ENCODE data around the gene GPRC6A. TPM values are rescaled to one million over a fixed set of nuclear protein-coding genes. Genes with fewer than 3 reads are reported as not detected.

Gene GPRC6A
- total and polyA plus RNA-seq, 2 of the 13 experiments (the other 11 are each of a cell fraction or from before 2014, with no cell fraction given), result not detected

- Histone ChIP-seq H2AFZ (ENCODE audit: low read length) (no peak overlapping the region), H3K9me3 (ENCODE audit: low read length) (no peaks in the 10 kb centered on the region), H3K9ac (ENCODE audit: insufficient read depth, low read depth, low read length) (no peak overlapping the region), H3K27me3 (ENCODE audit: control insufficient read depth in 1 of 2, insufficient read depth in 2 of 2, low read length in 2 of 2) (peaks cover 0 to 48% of the 10 kb centered on the region in 2 experiments; a peak in 4 of 5 replicates), H3K36me3 (replicated peaks in 1 of 2; ENCODE audit: control insufficient read depth in 1 of 2, insufficient read depth in 2 of 2, low read length in 2 of 2) (no peaks in the 10 kb centered on the region), H3K4me2 (ENCODE audit: low read depth, low read length) (no peak overlapping the region), H3K79me2 (ENCODE audit: insufficient read depth, low read length) (no peaks in the 10 kb centered on the region), H3K4me1 (ENCODE audit: insufficient read depth, low read length) (peaks cover 15% of the 10 kb centered on the region; the same call in 1 of the 2 replicates), H4K20me1 (ENCODE audit: insufficient read depth, low read length) (no peaks in the 10 kb centered on the region), H3K27ac (ENCODE audit: extremely low read length, insufficient read depth, low read length) (no peak overlapping the region), H3K4me3 (replicated peaks in 1 of 3; ENCODE audit: insufficient read depth in 1 of 3, low read depth in 2 of 3, low read length in 3 of 3) (no peak overlapping the region)
- BruUV-seq (replicated peaks), result no TSS peak
- in situ Hi-C loops (cut with HindIII; ENCODE audit: extremely low pct_ligation_motif_present, low pct_unique_long_range_greater_than_20kb) (no loop called here), intact Hi-C loops (cut with micrococcal nuclease; ENCODE audit: unreplicated experiment) (no loop called here)
- no peak for TF ChIP-seq REPIN1 (CRISPR knock-in tag; IDR thresholded peaks at IDR 0.05; ENCODE audit: borderline replicate concordance, low read depth)
- no peak for TF ChIP-seq NR2F1 (CRISPR knock-in tag; IDR thresholded peaks at IDR 0.05)
- TF ChIP-seq FOXP1 (IDR thresholded peaks at IDR 0.05), result no peak
- TF ChIP-seq FOXP1 (CRISPR knock-in tag; IDR thresholded peaks at IDR 0.05), result no peak
- no peak for TF ChIP-seq PHF21A (CRISPR knock-in tag; IDR thresholded peaks at IDR 0.05)
- TF ChIP-seq ZNF354B (CRISPR knock-in tag; IDR thresholded peaks at IDR 0.05), result no peak
- no peak for TF ChIP-seq ZNF296 (CRISPR knock-in tag; conservative IDR thresholded peaks at IDR 0.05)
- no peak for TF ChIP-seq CBX1 (IDR thresholded peaks at IDR 0.05; ENCODE audit: low read depth)
- TF ChIP-seq ARNTL (CRISPR knock-in tag; IDR thresholded peaks at IDR 0.05), result no peak
- no peak for TF ChIP-seq TBX2 (CRISPR knock-in tag; IDR thresholded peaks at IDR 0.05; ENCODE audit: borderline replicate concordance)
- ChIA-PET POLR2A (no interaction called here), CTCF (ENCODE audit: low intra/inter-chr PET ratio, low total read pairs) (no interaction called here)
- WGBS (ENCODE audit: low lambda C conversion rate), result 0% methylated on average over 2 of the region's 2 CpGs
- DNase-seq (ENCODE audit: low spot score), result no peak
- no peak for FAIRE-seq
- no peak for ATAC-seq
These were observed 61.2 kb downstream of the GPRC6A start for GRCh38 chr6:116767715-116768114.

DNA sequence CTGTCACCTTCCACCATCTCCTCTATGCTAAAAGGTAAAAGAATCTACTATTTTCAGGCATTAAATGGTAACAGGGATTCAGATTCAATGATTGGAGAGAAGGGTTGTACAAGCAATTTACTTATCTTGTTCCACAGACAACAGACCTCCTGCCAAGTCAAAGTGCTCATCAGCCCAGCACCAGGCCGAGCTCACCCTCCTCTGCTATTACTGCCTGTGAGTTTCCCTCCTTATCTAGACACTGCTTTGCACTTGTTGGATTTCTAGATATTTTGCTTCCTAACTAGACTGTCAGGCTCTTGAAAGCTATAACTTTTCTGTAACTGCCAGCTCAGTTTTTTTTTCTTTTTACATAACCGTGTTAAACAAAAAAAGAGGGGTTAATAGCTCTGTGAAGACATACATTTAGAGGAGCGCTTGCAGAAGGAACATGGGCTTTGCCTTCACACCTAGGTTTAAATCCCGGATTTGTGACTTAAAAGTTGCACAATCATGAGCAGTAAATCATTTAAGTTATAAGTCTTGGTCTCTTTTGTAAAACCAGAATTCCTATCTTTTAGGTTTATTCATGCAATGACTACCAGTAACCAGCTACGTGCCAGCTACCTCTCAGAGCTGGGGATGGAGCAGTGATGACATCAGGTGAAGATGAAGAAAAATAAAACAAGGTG, 62.2 kb downstream of the GPRC6A start:
- intact Hi-C loops (cut with micrococcal nuclease; ENCODE audit: unreplicated experiment) (no loop called here), in situ Hi-C loops (cut with HindIII; ENCODE audit: extremely low pct_ligation_motif_present, low pct_unique_long_range_greater_than_20kb) (no loop called here)
- Histone ChIP-seq H3K9me3 (ENCODE audit: low read length) (no peaks in the 10 kb centered on the region), H3K4me3 (replicated peaks in 1 of 3; ENCODE audit: insufficient read depth in 1 of 3, low read depth in 2 of 3, low read length in 3 of 3) (no peak overlapping the region), H4K20me1 (ENCODE audit: insufficient read depth, low read length) (no peaks in the 10 kb centered on the region), H3K9ac (ENCODE audit: insufficient read depth, low read depth, low read length) (no peak overlapping the region), H3K79me2 (ENCODE audit: insufficient read depth, low read length) (no peaks in the 10 kb centered on the region), H3K27ac (ENCODE audit: extremely low read length, insufficient read depth, low read length) (no peak overlapping the region), H3K36me3 (replicated peaks in 1 of 2; ENCODE audit: control insufficient read depth in 1 of 2, insufficient read depth in 2 of 2, low read length in 2 of 2) (no peaks in the 10 kb centered on the region), H3K4me2 (ENCODE audit: low read depth, low read length) (no peak overlapping the region), H2AFZ (ENCODE audit: low read length) (no peak overlapping the region), H3K27me3 (ENCODE audit: control insufficient read depth in 1 of 2, insufficient read depth in 2 of 2, low read length in 2 of 2) (peaks cover 0 to 48% of the 10 kb centered on the region in 2 experiments; a peak in 4 of 5 replicates), H3K4me1 (ENCODE audit: insufficient read depth, low read length) (peaks cover 15% of the 10 kb centered on the region; the same call in 1 of the 2 replicates)
- BruUV-seq (replicated peaks), result no TSS peak
- no peak for FAIRE-seq
- POLR2A ChIA-PET, result no interaction called here
- no peak for DNase-seq (ENCODE audit: low spot score)
- CTCF ChIA-PET (ENCODE audit: low intra/inter-chr PET ratio, low total read pairs), result no interaction called here
- no peak for ATAC-seq
- 47% methylated on average over 5 of the region's 5 CpGs for WGBS (ENCODE audit: low lambda C conversion rate)
- no peak for TF ChIP-seq HHEX (CRISPR knock-in tag; IDR thresholded peaks at IDR 0.05)
- TF ChIP-seq, protein P1, sequence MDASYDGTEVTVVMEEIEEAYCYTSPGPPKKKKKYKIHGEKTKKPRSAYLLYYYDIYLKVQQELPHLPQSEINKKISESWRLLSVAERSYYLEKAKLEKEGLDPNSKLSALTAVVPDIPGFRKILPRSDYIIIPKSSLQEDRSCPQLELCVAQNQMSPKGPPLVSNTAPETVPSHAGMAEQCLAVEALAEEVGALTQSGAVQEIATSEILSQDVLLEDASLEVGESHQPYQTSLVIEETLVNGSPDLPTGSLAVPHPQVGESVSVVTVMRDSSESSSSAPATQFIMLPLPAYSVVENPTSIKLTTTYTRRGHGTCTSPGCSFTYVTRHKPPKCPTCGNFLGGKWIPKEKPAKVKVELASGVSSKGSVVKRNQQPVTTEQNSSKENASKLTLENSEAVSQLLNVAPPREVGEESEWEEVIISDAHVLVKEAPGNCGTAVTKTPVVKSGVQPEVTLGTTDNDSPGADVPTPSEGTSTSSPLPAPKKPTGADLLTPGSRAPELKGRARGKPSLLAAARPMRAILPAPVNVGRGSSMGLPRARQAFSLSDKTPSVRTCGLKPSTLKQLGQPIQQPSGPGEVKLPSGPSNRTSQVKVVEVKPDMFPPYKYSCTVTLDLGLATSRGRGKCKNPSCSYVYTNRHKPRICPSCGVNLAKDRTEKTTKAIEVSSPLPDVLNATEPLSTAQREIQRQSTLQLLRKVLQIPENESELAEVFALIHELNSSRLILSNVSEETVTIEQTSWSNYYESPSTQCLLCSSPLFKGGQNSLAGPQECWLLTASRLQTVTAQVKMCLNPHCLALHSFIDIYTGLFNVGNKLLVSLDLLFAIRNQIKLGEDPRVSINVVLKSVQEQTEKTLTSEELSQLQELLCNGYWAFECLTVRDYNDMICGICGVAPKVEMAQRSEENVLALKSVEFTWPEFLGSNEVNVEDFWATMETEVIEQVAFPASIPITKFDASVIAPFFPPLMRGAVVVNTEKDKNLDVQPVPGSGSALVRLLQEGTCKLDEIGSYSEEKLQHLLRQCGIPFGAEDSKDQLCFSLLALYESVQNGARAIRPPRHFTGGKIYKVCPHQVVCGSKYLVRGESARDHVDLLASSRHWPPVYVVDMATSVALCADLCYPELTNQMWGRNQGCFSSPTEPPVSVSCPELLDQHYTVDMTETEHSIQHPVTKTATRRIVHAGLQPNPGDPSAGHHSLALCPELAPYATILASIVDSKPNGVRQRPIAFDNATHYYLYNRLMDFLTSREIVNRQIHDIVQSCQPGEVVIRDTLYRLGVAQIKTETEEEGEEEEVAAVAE (CRISPR knock-in tag; IDR thresholded peaks at IDR 0.05; ENCODE audit: borderline replicate concordance), result no peak
- TF ChIP-seq CEBPB (IDR thresholded peaks at IDR 0.05; ENCODE audit: borderline replicate concordance, low read depth, low read length), result peak; percentile 54; the same call in 1 of the 2 replicates
- no peak for TF ChIP-seq ZNF264 (CRISPR knock-in tag; IDR thresholded peaks at IDR 0.05)
- TF ChIP-seq MAFF (IDR thresholded peaks at IDR 0.05; ENCODE audit: low read depth, low read length), result no peak
- no peak for TF ChIP-seq HOXA3 (CRISPR knock-in tag; IDR thresholded peaks at IDR 0.05)
- no peak for TF ChIP-seq ZNF180 (CRISPR knock-in tag; IDR thresholded peaks at IDR 0.05; ENCODE audit: borderline replicate concordance, low read depth)

Measured in HepG2 (cell line).